ENCODE measurements around the gene RNF32. TPM values are rescaled to one million over a fixed set of nuclear protein-coding genes. Genes with fewer than 3 reads are reported as not detected.

RNF32 gene
- total RNA-seq, 1 donor from 2014 or later, result 1.0 TPM

GRCh38 chr7:156610130-156610529 lies 30.4 kb upstream of the RNF32 start:
- no peak overlapping the region for H3K4me3 Mint-ChIP-seq
- ChIA-PET POLR2A (no interaction called here), CTCF (no interaction called here)
- TF ChIP-seq, protein P1, sequence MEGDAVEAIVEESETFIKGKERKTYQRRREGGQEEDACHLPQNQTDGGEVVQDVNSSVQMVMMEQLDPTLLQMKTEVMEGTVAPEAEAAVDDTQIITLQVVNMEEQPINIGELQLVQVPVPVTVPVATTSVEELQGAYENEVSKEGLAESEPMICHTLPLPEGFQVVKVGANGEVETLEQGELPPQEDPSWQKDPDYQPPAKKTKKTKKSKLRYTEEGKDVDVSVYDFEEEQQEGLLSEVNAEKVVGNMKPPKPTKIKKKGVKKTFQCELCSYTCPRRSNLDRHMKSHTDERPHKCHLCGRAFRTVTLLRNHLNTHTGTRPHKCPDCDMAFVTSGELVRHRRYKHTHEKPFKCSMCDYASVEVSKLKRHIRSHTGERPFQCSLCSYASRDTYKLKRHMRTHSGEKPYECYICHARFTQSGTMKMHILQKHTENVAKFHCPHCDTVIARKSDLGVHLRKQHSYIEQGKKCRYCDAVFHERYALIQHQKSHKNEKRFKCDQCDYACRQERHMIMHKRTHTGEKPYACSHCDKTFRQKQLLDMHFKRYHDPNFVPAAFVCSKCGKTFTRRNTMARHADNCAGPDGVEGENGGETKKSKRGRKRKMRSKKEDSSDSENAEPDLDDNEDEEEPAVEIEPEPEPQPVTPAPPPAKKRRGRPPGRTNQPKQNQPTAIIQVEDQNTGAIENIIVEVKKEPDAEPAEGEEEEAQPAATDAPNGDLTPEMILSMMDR (IDR thresholded peaks at IDR 0.05), result no peak
- no peaks in the 10 kb centered on the region for H3K9me3 Mint-ChIP-seq
- DNase-seq, result no peak
- H3K36me3 Mint-ChIP-seq (ENCODE audit: low read depth), result no peaks in the 10 kb centered on the region
- intact Hi-C loops (cut with micrococcal nuclease), result no loop called here
- no peaks in the 10 kb centered on the region for H3K4me1 Mint-ChIP-seq
- no peak for ATAC-seq (ENCODE audit: low read depth)
- peaks cover 39% of the 10 kb centered on the region for H3K27me3 Mint-ChIP-seq
- no peak overlapping the region for H3K27ac Mint-ChIP-seq

- DNase-seq (no peak), ATAC-seq (ENCODE audit: low read depth) (no peak)
- H3K36me3 Mint-ChIP-seq (ENCODE audit: low read depth), result no peaks in the 10 kb centered on the region
- H3K9me3 Mint-ChIP-seq, result no peaks in the 10 kb centered on the region
- intact Hi-C loops (cut with micrococcal nuclease), result no loop called here
- H3K27me3 Mint-ChIP-seq, result peaks cover 39% of the 10 kb centered on the region
- no peak overlapping the region for H3K27ac Mint-ChIP-seq
- POLR2A ChIA-PET, result no interaction called here
- TF ChIP-seq, protein P1 (IDR thresholded peaks at IDR 0.05), result no peak
- CTCF ChIA-PET, result no interaction called here
- no peaks in the 10 kb centered on the region for H3K4me1 Mint-ChIP-seq
- no peak overlapping the region for H3K4me3 Mint-ChIP-seq
Measured at GRCh38 chr7:156610601-156611000, 30.0 kb upstream of the RNF32 start.

- Mint-ChIP-seq H3K4me3 (no peak overlapping the region), H3K9me3 (no peaks in the 10 kb centered on the region), H3K4me1 (no peaks in the 10 kb centered on the region), H3K27me3 (peaks cover 42% of the 10 kb centered on the region), H3K36me3 (ENCODE audit: low read depth) (no peaks in the 10 kb centered on the region), H3K27ac (no peak overlapping the region)
- DNase-seq (no peak), ATAC-seq (ENCODE audit: low read depth) (no peak)
- ChIA-PET POLR2A (no interaction called here), CTCF (no interaction called here)
- TF ChIP-seq, protein P1 (IDR thresholded peaks at IDR 0.05), result no peak
- intact Hi-C loops (cut with micrococcal nuclease), result no loop called here
Measured at GRCh38 chr7:156611014-156612010, 29.3 kb upstream of the RNF32 start.

- no peak for ATAC-seq (ENCODE audit: low read depth)
- Mint-ChIP-seq H3K36me3 (ENCODE audit: low read depth) (no peaks in the 10 kb centered on the region), H3K9me3 (no peaks in the 10 kb centered on the region), H3K4me3 (no peak overlapping the region), H3K27me3 (peaks cover 52% of the 10 kb centered on the region), H3K27ac (no peak overlapping the region), H3K4me1 (peaks cover 7% of the 10 kb centered on the region)
- CTCF ChIA-PET, result no interaction called here
- TF ChIP-seq, protein P1 (IDR thresholded peaks at IDR 0.05), result no peak
- intact Hi-C loops (cut with micrococcal nuclease), result no loop called here
- POLR2A ChIA-PET, result no interaction called here
- no peak for DNase-seq
Measured at GRCh38 chr7:156612930-156613329, 27.6 kb upstream of the RNF32 start.

- ChIA-PET POLR2A (no interaction called here), CTCF (no interaction called here)
- TF ChIP-seq, protein P1 (IDR thresholded peaks at IDR 0.05), result no peak
- intact Hi-C loops (cut with micrococcal nuclease), result no loop called here
- ATAC-seq (ENCODE audit: low read depth) (no peak), DNase-seq (no peak)
- H3K36me3 Mint-ChIP-seq (ENCODE audit: low read depth), result no peaks in the 10 kb centered on the region
- no peak overlapping the region for H3K27ac Mint-ChIP-seq
- H3K9me3 Mint-ChIP-seq, result peaks cover under 1% of the 10 kb centered on the region
- H3K27me3 Mint-ChIP-seq, result peaks cover 52% of the 10 kb centered on the region
- H3K4me3 Mint-ChIP-seq, result no peak overlapping the region
- peaks cover 7% of the 10 kb centered on the region for H3K4me1 Mint-ChIP-seq
Measured at GRCh38 chr7:156614434-156615264, 25.9 kb upstream of the RNF32 start.
